Choroid plexus epithelial cell (primary cell): ENCODE measurements around the gene NT5DC3.

Source experiments
- DNase-seq: peaks from one replicate; pipeline ENCODE4 v3.0.0-alpha.2; 2010; ENCODE audit warnings: low read depth
- H3K4me3 ChIP-seq: 2 replicates; pipeline ENCODE4 v1.5.1; 2011; ENCODE audit warnings: low read depth, mild to moderate bottlenecking, control low read depth, low read length, moderate library complexity
- CTCF ChIP-seq: conservative IDR thresholded peaks from 2 replicates; pipeline ENCODE4 v1.5.1; 2011; ENCODE audit warnings: low read depth, mild to moderate bottlenecking, control low read depth, inconsistent platforms, low read length, moderate library complexity

Gene NT5DC3

GRCh38 chr12:103742349-103742932, 98.6 kb downstream of the NT5DC3 start:
- no peak overlapping the region for H3K4me3 ChIP-seq
- peak; percentile 8 for DNase-seq

GRCh38 chr12:103737881-103738280, 103.2 kb downstream of the NT5DC3 start:
- H3K4me3 ChIP-seq: no peak overlapping the region
- TF ChIP-seq CTCF: no peak
- no peak for DNase-seq

More at GRCh38 chr12:103742349-103742932, 98.6 kb downstream of the NT5DC3 start:
- TF ChIP-seq CTCF: no peak

GRCh38 chr12:103736572-103736971, 104.5 kb downstream of the NT5DC3 start:
- TF ChIP-seq CTCF: no peak
- DNase-seq: no peak
- no peak overlapping the region for H3K4me3 ChIP-seq

GRCh38 chr12:103735291-103735690, 105.7 kb downstream of the NT5DC3 start:
- H3K4me3 ChIP-seq: no peak overlapping the region
- no peak for TF ChIP-seq CTCF
- DNase-seq: no peak

- no peak for DNase-seq
- H3K4me3 ChIP-seq: no peak overlapping the region
- TF ChIP-seq CTCF: no peak
These were observed 106.2 kb downstream of the NT5DC3 start for GRCh38 chr12:103734863-103735262.

- no peak for TF ChIP-seq CTCF
- no peak overlapping the region for H3K4me3 ChIP-seq
- DNase-seq: no peak
These were observed 109.5 kb downstream of the NT5DC3 start for GRCh38 chr12:103731539-103731938.

- no peak for TF ChIP-seq CTCF
- no peak overlapping the region for H3K4me3 ChIP-seq
- DNase-seq: no peak
These were observed 111.5 kb downstream of the NT5DC3 start for GRCh38 chr12:103729499-103729898.
